Body of pancreas (tissue), 4 donors: ENCODE data around the gene FOXR2.

Experiments
- CTCF ChIP-seq, 7 experiments: fragments of 450-650 bp in 4 of 7; fragments of 200-600 bp in 3 of 7; sonication (generic) in 3 of 7; IDR thresholded peaks; one replicate each; pipeline ENCODE4 v1.5.1; 2016 to 2019; ENCODE audit warnings: antibody characterized with exemption in 7 of 7
- POLR2A ChIP-seq, 3 donors: fragments of 450-650 bp; IDR thresholded peaks; one replicate each; pipeline ENCODE4 v1.6.1; 2016; ENCODE audit warnings: antibody characterized with exemption in 3 of 3, mild to moderate bottlenecking in 2 of 3

GRCh38 chrX:55636109-55636508 is 12.9 kb downstream of the FOXR2 start:
- TF ChIP-seq POLR2A (IDR thresholded peaks at IDR 0.05): no peak
- TF ChIP-seq CTCF (IDR thresholded peaks at IDR 0.05): no peak
